HL-60 (cell line): ENCODE measurements around the gene KRT77.

Source experiments
- DNase-seq, 2 experiments: peaks; one replicate each; pipeline ENCODE4 v3.0.0-alpha.2; 2010 to 2020; ENCODE audit warnings: low read depth in 1 of 2, low spot score in 1 of 2
- H3K27ac ChIP-seq: fragments of 250-450 bp; sonication (Bioruptor Pico); replicated peaks from 2 replicates; pipeline ENCODE4 v1.5.1; 2020; ENCODE audit warnings: mild to moderate bottlenecking, moderate library complexity
- H3K27me3 ChIP-seq: fragments of 250-450 bp; sonication (Bioruptor Pico); 2 replicates; pipeline ENCODE4 v1.5.1; 2021; ENCODE audit warnings: mild to moderate bottlenecking, moderate library complexity; ENCODE audit not compliant: insufficient read depth, poor library complexity, severe bottlenecking
- H3K4me3 ChIP-seq: replicated peaks from 2 replicates; pipeline ENCODE4 v1.5.1; 2011; ENCODE audit warnings: mild to moderate bottlenecking, control low read depth, low read length; ENCODE audit not compliant: insufficient read depth
- GABPA ChIP-seq: IDR thresholded peaks from 2 replicates; pipeline ENCODE4 v1.6.1; 2012; ENCODE audit warnings: low read depth
- POLR2AphosphoS5 ChIP-seq: IDR thresholded peaks from 2 replicates; pipeline ENCODE4 v1.6.1; 2012; ENCODE audit warnings: low read depth
- REST ChIP-seq: IDR thresholded peaks from 2 replicates; pipeline ENCODE4 v1.6.1; 2012; ENCODE audit warnings: low read depth; ENCODE audit not compliant: insufficient replicate concordance
- SPI1 ChIP-seq: IDR thresholded peaks from 2 replicates; pipeline ENCODE4 v1.6.1; 2012; ENCODE audit warnings: low read depth, mild to moderate bottlenecking, borderline replicate concordance
- TF ChIP-seq, protein P1 (sequence below): IDR thresholded peaks from one replicate; pipeline ENCODE4 v1.5.1; 2011; ENCODE audit warnings: low read length, control low read depth, inconsistent platforms; ENCODE audit not compliant: insufficient read depth

The KRT77 gene

GRCh38 chr12:52675301-52675701 is 28.0 kb downstream of the KRT77 start:
- H3K4me3 ChIP-seq, result no peak overlapping the region
- peaks cover 3% of the 10 kb centered on the region for H3K27me3 ChIP-seq
- TF ChIP-seq, protein P1, sequence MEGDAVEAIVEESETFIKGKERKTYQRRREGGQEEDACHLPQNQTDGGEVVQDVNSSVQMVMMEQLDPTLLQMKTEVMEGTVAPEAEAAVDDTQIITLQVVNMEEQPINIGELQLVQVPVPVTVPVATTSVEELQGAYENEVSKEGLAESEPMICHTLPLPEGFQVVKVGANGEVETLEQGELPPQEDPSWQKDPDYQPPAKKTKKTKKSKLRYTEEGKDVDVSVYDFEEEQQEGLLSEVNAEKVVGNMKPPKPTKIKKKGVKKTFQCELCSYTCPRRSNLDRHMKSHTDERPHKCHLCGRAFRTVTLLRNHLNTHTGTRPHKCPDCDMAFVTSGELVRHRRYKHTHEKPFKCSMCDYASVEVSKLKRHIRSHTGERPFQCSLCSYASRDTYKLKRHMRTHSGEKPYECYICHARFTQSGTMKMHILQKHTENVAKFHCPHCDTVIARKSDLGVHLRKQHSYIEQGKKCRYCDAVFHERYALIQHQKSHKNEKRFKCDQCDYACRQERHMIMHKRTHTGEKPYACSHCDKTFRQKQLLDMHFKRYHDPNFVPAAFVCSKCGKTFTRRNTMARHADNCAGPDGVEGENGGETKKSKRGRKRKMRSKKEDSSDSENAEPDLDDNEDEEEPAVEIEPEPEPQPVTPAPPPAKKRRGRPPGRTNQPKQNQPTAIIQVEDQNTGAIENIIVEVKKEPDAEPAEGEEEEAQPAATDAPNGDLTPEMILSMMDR, result no peak
- TF ChIP-seq SPI1, result no peak
- no peak for TF ChIP-seq GABPA
- no peak for TF ChIP-seq POLR2AphosphoS5
- no peak for TF ChIP-seq REST
- no peak overlapping the region for H3K27ac ChIP-seq
- DNase-seq, result no peak

GRCh38 chr12:52674433-52674775 is 28.9 kb downstream of the KRT77 start:
- DNase-seq, result no peak
- TF ChIP-seq REST, result no peak
- TF ChIP-seq GABPA, result no peak
- no peak for TF ChIP-seq POLR2AphosphoS5
- TF ChIP-seq SPI1, result no peak
- TF ChIP-seq, protein P1, result no peak
- no peaks in the 10 kb centered on the region for H3K27me3 ChIP-seq
- H3K27ac ChIP-seq, result no peak overlapping the region
- no peak overlapping the region for H3K4me3 ChIP-seq

DNA sequence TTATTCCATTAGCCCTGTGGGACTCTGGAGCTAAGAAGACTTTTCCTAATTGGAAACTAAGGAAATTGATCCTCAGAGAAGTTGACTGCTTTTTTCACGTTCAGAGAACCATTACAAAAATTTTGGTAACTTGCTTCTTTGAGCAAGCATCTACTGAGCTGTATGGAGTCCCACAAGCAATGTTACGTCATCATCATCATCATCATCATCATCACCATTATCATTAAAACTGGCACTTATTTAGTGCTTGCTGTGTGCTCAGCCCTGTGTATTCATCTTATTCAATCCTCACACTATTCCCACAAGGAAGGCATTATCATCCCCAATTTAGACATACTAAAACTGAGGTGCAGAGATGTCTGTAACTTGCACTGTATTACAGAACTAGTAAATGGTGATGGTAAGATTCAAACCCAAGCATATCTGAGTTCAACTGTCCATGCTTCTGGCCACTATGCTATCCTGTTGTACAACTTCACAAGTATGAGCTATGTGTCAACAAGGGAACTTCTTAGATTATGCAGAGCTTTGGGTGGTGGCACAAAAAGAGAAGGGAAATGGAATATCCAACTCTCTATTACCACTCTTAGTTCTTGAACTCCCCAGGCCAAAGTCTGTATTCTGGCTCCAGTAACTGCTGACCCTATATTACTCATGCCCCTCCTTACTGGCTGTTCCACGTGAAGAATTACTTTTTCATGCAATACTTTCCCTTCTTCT is 29.5 kb downstream of the KRT77 start:
- DNase-seq, result no peak
- Histone ChIP-seq H3K27ac (no peak overlapping the region), H3K27me3 (no peaks in the 10 kb centered on the region), H3K4me3 (no peak overlapping the region)
- TF ChIP-seq POLR2AphosphoS5, result no peak
- TF ChIP-seq, protein P1, result no peak
- no peak for TF ChIP-seq GABPA
- TF ChIP-seq SPI1, result no peak
- no peak for TF ChIP-seq REST
